ENCODE measurements around the gene UQCRFS1. TPM values are rescaled to one million over a fixed set of nuclear protein-coding genes. Genes with fewer than 3 reads are reported as not detected.

Gene UQCRFS1
- polyA plus RNA-seq, 1 experiment: 32.8 TPM

DNA sequence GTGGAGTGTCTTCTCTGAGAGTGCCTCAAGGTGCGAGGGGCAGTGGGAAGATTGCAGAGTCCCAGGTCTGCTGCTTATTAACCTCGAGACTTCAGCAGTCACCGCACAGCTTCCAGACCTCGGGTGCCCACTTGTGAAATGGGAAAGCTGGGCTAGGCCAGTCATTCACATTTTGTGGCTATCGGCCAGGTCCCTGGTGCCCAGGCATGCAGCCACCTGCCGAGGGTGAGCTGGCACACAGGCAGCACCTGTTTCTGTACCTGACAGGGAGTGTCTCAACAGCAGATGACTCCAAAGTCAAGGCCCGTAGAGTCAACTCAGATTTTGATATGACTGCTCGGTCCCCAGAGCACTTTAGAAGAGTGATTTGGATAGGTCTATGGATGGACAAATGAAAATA, 21.9 kb downstream of the UQCRFS1 start:
- Histone ChIP-seq H3K36me3 (ENCODE audit: control insufficient read depth, insufficient read depth, low read length) (no peaks in the 10 kb centered on the region), H3K4me3 (ENCODE audit: low read depth, low read length) (no peak overlapping the region), H3K27me3 (ENCODE audit: control insufficient read depth, insufficient read depth, low read length) (no peaks in the 10 kb centered on the region)
- DNase-seq (ENCODE audit: low read depth): no peak
- TF ChIP-seq CTCF (IDR thresholded peaks at IDR 0.05; ENCODE audit: insufficient read depth, low read depth, low read length): no peak
- POLR2A ChIA-PET: no interaction called here
- CTCF ChIA-PET: no interaction called here

GRCh38 chr19:29189033-29189360, 24.0 kb downstream of the UQCRFS1 start:
- no peaks in the 10 kb centered on the region for H3K27me3 ChIP-seq (ENCODE audit: control insufficient read depth, insufficient read depth, low read length)
- no peak overlapping the region for H3K4me3 ChIP-seq (ENCODE audit: low read depth, low read length)
- DNase-seq (ENCODE audit: low read depth): no peak
- TF ChIP-seq CTCF (IDR thresholded peaks at IDR 0.05; ENCODE audit: insufficient read depth, low read depth, low read length): no peak
- CTCF ChIA-PET: interaction anchor here (1.5 kb wide), 1 partner anchor 31 kb away, joined by 3 read pairs; no protein-coding TSS in a partner anchor
- H3K36me3 ChIP-seq (ENCODE audit: control insufficient read depth, insufficient read depth, low read length): no peaks in the 10 kb centered on the region
- POLR2A ChIA-PET: no interaction called here

GRCh38 chr19:29188289-29189032, 24.5 kb downstream of the UQCRFS1 start:
- H3K27me3 ChIP-seq (ENCODE audit: control insufficient read depth, insufficient read depth, low read length): no peaks in the 10 kb centered on the region
- ChIA-PET POLR2A (no interaction called here), CTCF (interaction anchor here (1.5 kb wide), 1 partner anchor 30 kb away, joined by 3 read pairs; no protein-coding TSS in a partner anchor)
- H3K4me3 ChIP-seq (ENCODE audit: low read depth, low read length): no peak overlapping the region
- no peak for TF ChIP-seq CTCF (IDR thresholded peaks at IDR 0.05; ENCODE audit: insufficient read depth, low read depth, low read length)
- no peak for DNase-seq (ENCODE audit: low read depth)
- no peaks in the 10 kb centered on the region for H3K36me3 ChIP-seq (ENCODE audit: control insufficient read depth, insufficient read depth, low read length)

- ChIA-PET POLR2A (no interaction called here), CTCF (interaction anchor here (0.8 to 1.5 kb wide), 2 partner anchors 12 to 29 kb away, joined by 3 read pairs; no protein-coding TSS in a partner anchor)
- TF ChIP-seq CTCF (IDR thresholded peaks at IDR 0.05; ENCODE audit: insufficient read depth, low read depth, low read length): no peak
- H3K27me3 ChIP-seq (ENCODE audit: control insufficient read depth, insufficient read depth, low read length): no peaks in the 10 kb centered on the region
- H3K4me3 ChIP-seq (ENCODE audit: low read depth, low read length): no peak overlapping the region
- no peak for DNase-seq (ENCODE audit: low read depth)
- H3K36me3 ChIP-seq (ENCODE audit: control insufficient read depth, insufficient read depth, low read length): no peaks in the 10 kb centered on the region
Measured at GRCh38 chr19:29187676-29188075, 25.3 kb downstream of the UQCRFS1 start.

GRCh38 chr19:29185427-29185826, 27.5 kb downstream of the UQCRFS1 start:
- H3K4me3 ChIP-seq (ENCODE audit: low read depth, low read length): no peak overlapping the region
- no peak for TF ChIP-seq CTCF (IDR thresholded peaks at IDR 0.05; ENCODE audit: insufficient read depth, low read depth, low read length)
- CTCF ChIA-PET: no interaction called here
- DNase-seq (ENCODE audit: low read depth): no peak
- POLR2A ChIA-PET: no interaction called here
- H3K27me3 ChIP-seq (ENCODE audit: control insufficient read depth, insufficient read depth, low read length): no peaks in the 10 kb centered on the region
- H3K36me3 ChIP-seq (ENCODE audit: control insufficient read depth, insufficient read depth, low read length): no peaks in the 10 kb centered on the region

All from BJ (cell line).